AG09319 (cell line): ENCODE results near the gene C2CD4D.

Experiments
- DNase-seq: peaks from one replicate; pipeline ENCODE4 v3.0.0-alpha.2; 2010; ENCODE audit warnings: low read depth; ENCODE audit errors: extremely low read depth
- CTCF ChIP-seq: IDR thresholded peaks from 2 replicates; pipeline ENCODE4 v1.5.1; 2011; ENCODE audit warnings: low read depth, mild to moderate bottlenecking, inconsistent platforms, low read length, moderate library complexity

Gene C2CD4D

GRCh38 chr1:151838222-151839081 is 1.2 kb downstream of the C2CD4D start:
- TF ChIP-seq CTCF: no peak
- DNase-seq: no peak

GRCh38 chr1:151837884-151838221 is 1.8 kb downstream of the C2CD4D start:
- no peak for DNase-seq
- TF ChIP-seq CTCF: no peak

- no peak for TF ChIP-seq CTCF
- DNase-seq: no peak
Measured at GRCh38 chr1:151837197-151837596, 2.4 kb downstream of the C2CD4D start.

- no peak for TF ChIP-seq CTCF
- DNase-seq: no peak
Measured at GRCh38 chr1:151835596-151835995, 4.0 kb downstream of the C2CD4D start.

GRCh38 chr1:151834239-151834638 is 5.4 kb downstream of the C2CD4D start:
- DNase-seq: no peak

GRCh38 chr1:151833172-151833900 is 6.3 kb downstream of the C2CD4D start:
- TF ChIP-seq CTCF: no peak
- no peak for DNase-seq

More at GRCh38 chr1:151834239-151834638, 5.4 kb downstream of the C2CD4D start:
- no peak for TF ChIP-seq CTCF

GRCh38 chr1:151832318-151832980 is 7.2 kb downstream of the C2CD4D start:
- no peak for TF ChIP-seq CTCF
- DNase-seq: peak; percentile 28
